ENCODE data around the gene PDLIM4.

PDLIM4 gene

GRCh38 chr5:132310141-132310834 is 52.8 kb downstream of the PDLIM4 start:
- no peak overlapping the region for H3K4me3 ChIP-seq (replicated peaks; ENCODE audit: insufficient read depth, low read length)
- H3K27me3 ChIP-seq (ENCODE audit: insufficient read depth, poor library complexity, severe bottlenecking): no peaks in the 10 kb centered on the region
- no peak for DNase-seq (ENCODE audit: low read depth in 1 of 2, low spot score in 1 of 2)
- no peak overlapping the region for H3K27ac ChIP-seq (replicated peaks)
- TF ChIP-seq POLR2AphosphoS5 (IDR thresholded peaks at IDR 0.05; ENCODE audit: low read depth) (no peak), CTCF (IDR thresholded peaks at IDR 0.05; ENCODE audit: insufficient read depth, low read length) (no peak), REST (IDR thresholded peaks at IDR 0.05; ENCODE audit: insufficient replicate concordance, low read depth) (no peak), GABPA (IDR thresholded peaks at IDR 0.05; ENCODE audit: low read depth) (no peak), SPI1 (IDR thresholded peaks at IDR 0.05; ENCODE audit: borderline replicate concordance, low read depth) (no peak)

GRCh38 chr5:132313366-132313765 is 55.9 kb downstream of the PDLIM4 start:
- TF ChIP-seq CTCF (IDR thresholded peaks at IDR 0.05; ENCODE audit: insufficient read depth, low read length) (no peak), REST (IDR thresholded peaks at IDR 0.05; ENCODE audit: insufficient replicate concordance, low read depth) (no peak), SPI1 (IDR thresholded peaks at IDR 0.05; ENCODE audit: borderline replicate concordance, low read depth) (no peak), GABPA (IDR thresholded peaks at IDR 0.05; ENCODE audit: low read depth) (no peak), POLR2AphosphoS5 (IDR thresholded peaks at IDR 0.05; ENCODE audit: low read depth) (no peak)
- Histone ChIP-seq H3K27me3 (ENCODE audit: insufficient read depth, poor library complexity, severe bottlenecking) (no peaks in the 10 kb centered on the region), H3K27ac (replicated peaks) (no peak overlapping the region), H3K4me3 (replicated peaks; ENCODE audit: insufficient read depth, low read length) (no peak overlapping the region)
- DNase-seq (ENCODE audit: low read depth in 1 of 2, low spot score in 1 of 2): no peak

- Histone ChIP-seq H3K4me3 (replicated peaks; ENCODE audit: insufficient read depth, low read length) (no peak overlapping the region), H3K27ac (replicated peaks) (no peak overlapping the region), H3K27me3 (ENCODE audit: insufficient read depth, poor library complexity, severe bottlenecking) (no peaks in the 10 kb centered on the region)
- TF ChIP-seq REST (IDR thresholded peaks at IDR 0.05; ENCODE audit: insufficient replicate concordance, low read depth) (no peak), GABPA (IDR thresholded peaks at IDR 0.05; ENCODE audit: low read depth) (no peak), POLR2AphosphoS5 (IDR thresholded peaks at IDR 0.05; ENCODE audit: low read depth) (no peak), SPI1 (IDR thresholded peaks at IDR 0.05; ENCODE audit: borderline replicate concordance, low read depth) (no peak), CTCF (IDR thresholded peaks at IDR 0.05; ENCODE audit: insufficient read depth, low read length) (no peak)
- DNase-seq (ENCODE audit: low read depth in 1 of 2, low spot score in 1 of 2): no peak
These were observed 56.5 kb downstream of the PDLIM4 start for GRCh38 chr5:132313961-132314432.
